DOHH2 (cell line): ENCODE results near the gene ADTRP.

Experiments
- H3F3A ChIP-seq: fragments of 200-600 bp; sonication (generic), shearing (Covaris generic); 2 replicates; pipeline ENCODE4 v1.6.0; 2016; ENCODE audit warnings: antibody characterized with exemption, mild to moderate bottlenecking; ENCODE audit not compliant: control insufficient read depth, insufficient read depth
- H3K27ac ChIP-seq: fragments of 200-600 bp; sonication (generic); 2 replicates; pipeline ENCODE4 v1.5.1; 2014; ENCODE audit warnings: low read depth, mild to moderate bottlenecking, low read length, moderate library complexity
- H3K27me3 ChIP-seq: fragments of 200-600 bp; sonication (generic); 2 replicates; pipeline ENCODE4 v1.6.1; 2014; ENCODE audit warnings: mild to moderate bottlenecking, low read length, mixed read lengths; ENCODE audit not compliant: control insufficient read depth
- H3K36me3 ChIP-seq: fragments of 200-600 bp; sonication (generic); 2 replicates; pipeline ENCODE4 v1.6.1; 2014; ENCODE audit warnings: mild to moderate bottlenecking, low read length, moderate library complexity, mixed read lengths; ENCODE audit not compliant: control insufficient read depth
- H3K4me1 ChIP-seq: fragments of 200-600 bp; sonication (generic); 2 replicates; pipeline ENCODE4 v1.6.1; 2014; ENCODE audit warnings: mild to moderate bottlenecking, low read length, mixed read lengths; ENCODE audit not compliant: control insufficient read depth
- H3K4me2 ChIP-seq: fragments of 200-600 bp; sonication (generic); 2 replicates; pipeline ENCODE4 v1.6.0; 2014; ENCODE audit warnings: mild to moderate bottlenecking, low read length, moderate library complexity
- H3K4me3 ChIP-seq: fragments of 200-600 bp; sonication (generic); 2 replicates; pipeline ENCODE4 v1.5.1; 2014; ENCODE audit warnings: mild to moderate bottlenecking, low read length, mixed read lengths
- H3K79me2 ChIP-seq: fragments of 200-600 bp; sonication (generic); 2 replicates; pipeline ENCODE4 v1.6.1; 2014; ENCODE audit warnings: mild to moderate bottlenecking, low read length, mixed read lengths; ENCODE audit not compliant: control insufficient read depth
- H3K9me2 ChIP-seq: fragments of 200-600 bp; sonication (generic); replicated peaks from 2 replicates; pipeline ENCODE4 v1.6.1; 2014; ENCODE audit warnings: mild to moderate bottlenecking, low read length, mixed read lengths; ENCODE audit not compliant: control insufficient read depth
- H3K9me3 ChIP-seq: fragments of 200-600 bp; sonication (generic); 2 replicates; pipeline ENCODE4 v1.6.1; 2014; ENCODE audit warnings: antibody characterized with exemption, low read length, mixed read lengths; ENCODE audit not compliant: control insufficient read depth, insufficient read depth
- H4K20me1 ChIP-seq: fragments of 200-600 bp; sonication (generic); 2 replicates; pipeline ENCODE4 v1.6.0; 2014; ENCODE audit warnings: low read depth, mild to moderate bottlenecking, antibody characterized with exemption, low read length, moderate library complexity; ENCODE audit not compliant: control insufficient read depth, insufficient read depth
- CTCF ChIP-seq: fragments of 200-600 bp; sonication (generic); IDR thresholded peaks from one replicate; pipeline ENCODE4 v1.5.1; 2014; ENCODE audit warnings: antibody characterized with exemption, mild to moderate bottlenecking, low read depth, low read length; ENCODE audit not compliant: poor library complexity, severe bottlenecking
- EZH2phosphoT487 ChIP-seq: fragments of 200-600 bp; sonication (generic); IDR thresholded peaks from 2 replicates; pipeline ENCODE4 v1.6.1; 2017; ENCODE audit warnings: borderline replicate concordance, mild to moderate bottlenecking, antibody characterized with exemption, low read length, moderate library complexity, mixed read lengths

The ADTRP gene

GRCh38 chr6:11812951-11813350, 34.3 kb upstream of the ADTRP start:
- H3F3A ChIP-seq = no peaks in the 10 kb centered on the region
- no peak overlapping the region for H3K27ac ChIP-seq
- no peaks in the 10 kb centered on the region for H3K36me3 ChIP-seq
- H3K4me3 ChIP-seq = no peak overlapping the region
- TF ChIP-seq EZH2phosphoT487 (no peak), CTCF (no peak)
- no peaks in the 10 kb centered on the region for H4K20me1 ChIP-seq
- H3K4me1 ChIP-seq = no peaks in the 10 kb centered on the region
- H3K4me2 ChIP-seq = no peak overlapping the region
- no peaks in the 10 kb centered on the region for H3K79me2 ChIP-seq
- H3K27me3 ChIP-seq = no peaks in the 10 kb centered on the region
- H3K9me2 ChIP-seq = no peaks in the 10 kb centered on the region
- H3K9me3 ChIP-seq = no peaks in the 10 kb centered on the region

- Histone ChIP-seq H3K9me2 (no peaks in the 10 kb centered on the region), H3K4me3 (no peak overlapping the region), H3K27ac (no peak overlapping the region), H3F3A (no peaks in the 10 kb centered on the region), H3K4me2 (no peak overlapping the region), H3K27me3 (no peaks in the 10 kb centered on the region), H3K79me2 (no peaks in the 10 kb centered on the region), H3K4me1 (no peaks in the 10 kb centered on the region), H3K9me3 (no peaks in the 10 kb centered on the region), H4K20me1 (no peaks in the 10 kb centered on the region), H3K36me3 (no peaks in the 10 kb centered on the region)
- TF ChIP-seq EZH2phosphoT487 (no peak), CTCF (no peak)
These were observed 33.8 kb upstream of the ADTRP start for GRCh38 chr6:11812439-11812838.

GRCh38 chr6:11811644-11812264, 33.2 kb upstream of the ADTRP start:
- no peaks in the 10 kb centered on the region for H3K79me2 ChIP-seq
- no peaks in the 10 kb centered on the region for H3K36me3 ChIP-seq
- TF ChIP-seq CTCF = no peak
- no peaks in the 10 kb centered on the region for H3F3A ChIP-seq
- no peaks in the 10 kb centered on the region for H3K9me3 ChIP-seq
- H4K20me1 ChIP-seq = no peaks in the 10 kb centered on the region
- no peak overlapping the region for H3K4me3 ChIP-seq
- no peaks in the 10 kb centered on the region for H3K9me2 ChIP-seq
- no peaks in the 10 kb centered on the region for H3K27me3 ChIP-seq
- H3K4me1 ChIP-seq = no peaks in the 10 kb centered on the region
- H3K27ac ChIP-seq = no peak overlapping the region
- no peak overlapping the region for H3K4me2 ChIP-seq
